Liver (tissue), 9 donors: ENCODE results near the gene FAIM2. TPM values are rescaled to one million over a fixed set of nuclear protein-coding genes. Genes with fewer than 3 reads are reported as not detected.

Source experiments
- DNase-seq: peaks from one replicate; pipeline ENCODE4 v3.0.0-alpha.2; 2017; ENCODE audit warnings: low spot score
- H3K27ac ChIP-seq, 2 donors: one replicate each; pipeline ENCODE4 v1.7.0; 2013; ENCODE audit warnings: inconsistent platforms in 2 of 2, low read length in 2 of 2, control low read depth in 1 of 2, low read depth in 1 of 2, mild to moderate bottlenecking in 1 of 2
- H3K27me3 ChIP-seq, 4 donors: one replicate each; pipeline versions ENCODE4 v1.6.1 to v1.7.0; 2013; ENCODE audit warnings: low read length in 3 of 4, inconsistent platforms in 1 of 4, mild to moderate bottlenecking in 1 of 4, moderate library complexity in 1 of 4; ENCODE audit not compliant: control insufficient read depth in 4 of 4, insufficient read depth in 4 of 4
- H3K36me3 ChIP-seq, 4 donors: one replicate each; pipeline versions ENCODE4 v1.6.1 to v1.7.0; 2013; ENCODE audit warnings: low read length in 3 of 4, mild to moderate bottlenecking in 3 of 4, low read depth in 1 of 4, moderate library complexity in 1 of 4; ENCODE audit not compliant: control insufficient read depth in 4 of 4, insufficient read depth in 3 of 4
- H3K4me1 ChIP-seq, 4 donors: one replicate each; pipeline versions ENCODE4 v1.6.1 to v1.7.0; 2013; ENCODE audit warnings: low read length in 3 of 4, mild to moderate bottlenecking in 3 of 4, moderate library complexity in 1 of 4; ENCODE audit not compliant: control insufficient read depth in 4 of 4, insufficient read depth in 4 of 4
- H3K4me3 ChIP-seq, 3 donors: one replicate each; pipeline versions ENCODE4 v1.6.1 to v1.7.0; 2013; ENCODE audit warnings: low read length in 3 of 3, control low read depth in 1 of 3, low read depth in 1 of 3, mild to moderate bottlenecking in 1 of 3
- H3K9ac ChIP-seq, 2 donors: one replicate each; pipeline ENCODE4 v1.7.0; 2013; ENCODE audit warnings: low read length in 2 of 2, mild to moderate bottlenecking in 2 of 2, moderate library complexity in 2 of 2, control low read depth in 1 of 2, low read depth in 1 of 2
- H3K9me3 ChIP-seq, 4 donors: one replicate each; pipeline versions ENCODE4 v1.6.1 to v1.7.0; 2013; ENCODE audit warnings: low read length in 3 of 4; ENCODE audit not compliant: control insufficient read depth in 4 of 4
- EGR1 ChIP-seq, 2 donors: IDR thresholded peaks; 2 replicates each; pipeline ENCODE4 v1.6.1; 2016 to 2018; ENCODE audit warnings: antibody characterized with exemption in 2 of 2, low read depth in 2 of 2
- FOXA1 ChIP-seq: IDR thresholded peaks from 2 replicates; pipeline ENCODE4 v1.6.1; 2016; ENCODE audit warnings: antibody characterized with exemption
- FOXA2 ChIP-seq: IDR thresholded peaks from 2 replicates; pipeline ENCODE4 v1.6.1; 2016; ENCODE audit warnings: antibody characterized with exemption
- GABPA ChIP-seq, 2 donors: IDR thresholded peaks in 1 of 2; conservative IDR thresholded peaks in 1 of 2; 2 replicates each; pipeline ENCODE4 v1.6.1; 2016; ENCODE audit warnings: antibody characterized with exemption in 2 of 2, mild to moderate bottlenecking in 1 of 2, moderate library complexity in 1 of 2
- HNF4A ChIP-seq, 2 donors: conservative IDR thresholded peaks; 2 replicates each; pipeline ENCODE4 v1.6.1; 2016; ENCODE audit warnings: antibody characterized with exemption in 2 of 2, mild to moderate bottlenecking in 2 of 2
- HNF4G ChIP-seq: IDR thresholded peaks from 2 replicates; pipeline ENCODE4 v1.6.1; 2016; ENCODE audit warnings: antibody characterized with exemption
- NR2F2 ChIP-seq: IDR thresholded peaks from 2 replicates; pipeline ENCODE4 v1.6.1; 2016; ENCODE audit warnings: antibody characterized with exemption
- RAD21 ChIP-seq, 2 donors: IDR thresholded peaks; 2 replicates each; pipeline ENCODE4 v1.6.1; 2016; ENCODE audit warnings: antibody characterized with exemption in 2 of 2, mild to moderate bottlenecking in 2 of 2
- SP1 ChIP-seq: IDR thresholded peaks from 2 replicates; pipeline ENCODE4 v1.6.1; 2018; ENCODE audit warnings: antibody characterized with exemption, mild to moderate bottlenecking
- TAF1 ChIP-seq: conservative IDR thresholded peaks from 2 replicates; pipeline ENCODE4 v1.6.1; 2016; ENCODE audit warnings: antibody characterized with exemption, mild to moderate bottlenecking
- WGBS: extraction: QIAGEN DNeasy Blood & Tissue Kit; methylation state at CpG from one replicate; pipeline ENCODE4 v1.1.7; 2013; 5-methylcytosine and 5-hydroxymethylcytosine counted together
- polyA plus RNA-seq, 2 donors: library from polyadenylated mRNA; stranded (reverse) in 1 of 2; unstranded in 1 of 2; fragments of 200-250 nt in 1 of 2; fragments of >200 nt in 1 of 2; fragmentation: Nextera tagmentation in 1 of 2; extraction: Ambion mirVana in 1 of 2; gene quantifications; one replicate each; pipeline versions ENCODE4 v1.2.1 to v1.2.3, GENCODE V29; 2013 to 2015
- total RNA-seq, 2 donors: library from RNA; depleted of rRNA; stranded (reverse); fragments of >200 nt; gene quantifications; one replicate each; pipeline ENCODE4 v1.2.3, GENCODE V29; 2014
- TF ChIP-seq, protein P1 (sequence below): fragments of 150-350 bp; IDR thresholded peaks from 2 replicates; pipeline ENCODE4 v1.5.1; 2017; ENCODE audit warnings: improper control_type of control experiment, low read depth, low read length; ENCODE audit not compliant: missing input control
- TF ChIP-seq, protein P2 (sequence below): IDR thresholded peaks from 2 replicates; pipeline ENCODE4 v1.6.1; 2016; ENCODE audit warnings: antibody characterized with exemption
- TF ChIP-seq, protein P3 (sequence below): IDR thresholded peaks from 2 replicates; pipeline ENCODE4 v1.6.1; 2016; ENCODE audit warnings: antibody characterized with exemption, mild to moderate bottlenecking
- TF ChIP-seq, protein P4 (sequence below): IDR thresholded peaks from 2 replicates; pipeline ENCODE4 v1.6.1; 2016; ENCODE audit warnings: antibody characterized with exemption
- donor health status: healthy.
- donor health status: healthy.
- donor health status: healthy.
- donor health status: healthy.
- donor health status: healthy.

FAIM2 gene
- total and polyA plus RNA-seq, 4 donors = 0.06 to 0.23 TPM; not detected in 2

DNA sequence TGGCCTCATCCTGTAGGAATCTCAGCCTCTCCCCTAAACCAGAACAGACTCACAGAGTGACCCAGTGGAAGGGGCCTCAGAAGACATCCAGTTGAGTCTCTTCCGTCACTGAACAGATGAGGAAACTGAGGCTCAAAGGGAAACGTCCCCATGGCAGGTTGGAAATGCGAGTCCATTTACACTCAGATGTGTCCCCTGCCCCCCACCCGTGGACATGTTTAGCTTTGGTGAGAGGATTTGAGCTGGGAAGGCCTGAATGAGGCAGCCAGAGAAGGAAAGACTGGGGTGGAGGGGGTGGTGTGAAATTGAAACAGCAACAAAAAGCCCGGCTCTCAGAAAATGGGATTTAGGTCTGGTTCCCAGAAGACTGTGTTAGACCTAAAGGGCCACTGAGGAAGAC lies 1.7 kb downstream of the FAIM2 start:
- H3K27me3 ChIP-seq = no peaks in the 10 kb centered on the region
- H3K36me3 ChIP-seq = no peaks in the 10 kb centered on the region
- H3K9me3 ChIP-seq = no peaks in the 10 kb centered on the region
- no peak for DNase-seq
- WGBS = 87% methylated on average over 5 of the region's 5 CpGs
- H3K9ac ChIP-seq = no peak overlapping the region
- H3K4me1 ChIP-seq = no peaks in the 10 kb centered on the region
- no peak overlapping the region for H3K4me3 ChIP-seq
- TF ChIP-seq, protein P1, sequence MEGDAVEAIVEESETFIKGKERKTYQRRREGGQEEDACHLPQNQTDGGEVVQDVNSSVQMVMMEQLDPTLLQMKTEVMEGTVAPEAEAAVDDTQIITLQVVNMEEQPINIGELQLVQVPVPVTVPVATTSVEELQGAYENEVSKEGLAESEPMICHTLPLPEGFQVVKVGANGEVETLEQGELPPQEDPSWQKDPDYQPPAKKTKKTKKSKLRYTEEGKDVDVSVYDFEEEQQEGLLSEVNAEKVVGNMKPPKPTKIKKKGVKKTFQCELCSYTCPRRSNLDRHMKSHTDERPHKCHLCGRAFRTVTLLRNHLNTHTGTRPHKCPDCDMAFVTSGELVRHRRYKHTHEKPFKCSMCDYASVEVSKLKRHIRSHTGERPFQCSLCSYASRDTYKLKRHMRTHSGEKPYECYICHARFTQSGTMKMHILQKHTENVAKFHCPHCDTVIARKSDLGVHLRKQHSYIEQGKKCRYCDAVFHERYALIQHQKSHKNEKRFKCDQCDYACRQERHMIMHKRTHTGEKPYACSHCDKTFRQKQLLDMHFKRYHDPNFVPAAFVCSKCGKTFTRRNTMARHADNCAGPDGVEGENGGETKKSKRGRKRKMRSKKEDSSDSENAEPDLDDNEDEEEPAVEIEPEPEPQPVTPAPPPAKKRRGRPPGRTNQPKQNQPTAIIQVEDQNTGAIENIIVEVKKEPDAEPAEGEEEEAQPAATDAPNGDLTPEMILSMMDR = no peak
- TF ChIP-seq, protein P2, sequence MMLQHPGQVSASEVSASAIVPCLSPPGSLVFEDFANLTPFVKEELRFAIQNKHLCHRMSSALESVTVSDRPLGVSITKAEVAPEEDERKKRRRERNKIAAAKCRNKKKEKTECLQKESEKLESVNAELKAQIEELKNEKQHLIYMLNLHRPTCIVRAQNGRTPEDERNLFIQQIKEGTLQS = no peak
- no peak overlapping the region for H3K27ac ChIP-seq

DNA sequence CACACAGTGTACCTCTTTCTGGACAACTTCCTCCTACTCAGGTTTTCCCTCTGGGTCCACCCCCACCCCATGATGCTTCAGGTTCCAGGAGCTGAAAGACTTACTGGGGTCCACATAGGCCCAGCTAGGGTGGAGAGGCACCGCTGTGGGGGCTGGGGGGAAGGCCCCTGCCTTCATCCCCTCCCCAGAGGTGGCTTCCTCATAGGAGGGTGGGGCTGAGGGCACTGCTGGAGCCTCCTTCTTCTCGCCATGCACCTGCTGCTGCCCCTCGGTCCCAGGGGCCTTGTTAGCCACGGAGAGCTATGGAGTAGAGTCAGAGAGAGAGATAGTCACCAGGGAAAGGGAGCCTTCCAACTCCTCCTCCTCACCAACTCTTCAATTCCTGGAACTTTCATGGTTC lies 2.7 kb downstream of the FAIM2 start:
- DNase-seq = no peak
- Histone ChIP-seq H3K9me3 (no peaks in the 10 kb centered on the region), H3K4me3 (no peak overlapping the region), H3K27ac (no peak overlapping the region), H3K36me3 (no peaks in the 10 kb centered on the region), H3K27me3 (no peaks in the 10 kb centered on the region), H3K9ac (no peak overlapping the region), H3K4me1 (no peaks in the 10 kb centered on the region)
- no peak for TF ChIP-seq TAF1
- no peak for TF ChIP-seq HNF4G
- no peak for TF ChIP-seq NR2F2
- no peak for TF ChIP-seq FOXA1
- TF ChIP-seq, protein P3, sequence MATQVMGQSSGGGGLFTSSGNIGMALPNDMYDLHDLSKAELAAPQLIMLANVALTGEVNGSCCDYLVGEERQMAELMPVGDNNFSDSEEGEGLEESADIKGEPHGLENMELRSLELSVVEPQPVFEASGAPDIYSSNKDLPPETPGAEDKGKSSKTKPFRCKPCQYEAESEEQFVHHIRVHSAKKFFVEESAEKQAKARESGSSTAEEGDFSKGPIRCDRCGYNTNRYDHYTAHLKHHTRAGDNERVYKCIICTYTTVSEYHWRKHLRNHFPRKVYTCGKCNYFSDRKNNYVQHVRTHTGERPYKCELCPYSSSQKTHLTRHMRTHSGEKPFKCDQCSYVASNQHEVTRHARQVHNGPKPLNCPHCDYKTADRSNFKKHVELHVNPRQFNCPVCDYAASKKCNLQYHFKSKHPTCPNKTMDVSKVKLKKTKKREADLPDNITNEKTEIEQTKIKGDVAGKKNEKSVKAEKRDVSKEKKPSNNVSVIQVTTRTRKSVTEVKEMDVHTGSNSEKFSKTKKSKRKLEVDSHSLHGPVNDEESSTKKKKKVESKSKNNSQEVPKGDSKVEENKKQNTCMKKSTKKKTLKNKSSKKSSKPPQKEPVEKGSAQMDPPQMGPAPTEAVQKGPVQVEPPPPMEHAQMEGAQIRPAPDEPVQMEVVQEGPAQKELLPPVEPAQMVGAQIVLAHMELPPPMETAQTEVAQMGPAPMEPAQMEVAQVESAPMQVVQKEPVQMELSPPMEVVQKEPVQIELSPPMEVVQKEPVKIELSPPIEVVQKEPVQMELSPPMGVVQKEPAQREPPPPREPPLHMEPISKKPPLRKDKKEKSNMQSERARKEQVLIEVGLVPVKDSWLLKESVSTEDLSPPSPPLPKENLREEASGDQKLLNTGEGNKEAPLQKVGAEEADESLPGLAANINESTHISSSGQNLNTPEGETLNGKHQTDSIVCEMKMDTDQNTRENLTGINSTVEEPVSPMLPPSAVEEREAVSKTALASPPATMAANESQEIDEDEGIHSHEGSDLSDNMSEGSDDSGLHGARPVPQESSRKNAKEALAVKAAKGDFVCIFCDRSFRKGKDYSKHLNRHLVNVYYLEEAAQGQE = no peak
- TF ChIP-seq, protein P1 = no peak
- no peak for TF ChIP-seq HNF4A (conservative IDR thresholded peaks at IDR 0.05)
- TF ChIP-seq EGR1 (IDR thresholded peaks at IDR 0.05; ENCODE audit: low read depth in 2 of 2) = no peak
- TF ChIP-seq, protein P2 = no peak
- no peak for TF ChIP-seq SP1
- TF ChIP-seq RAD21 (IDR thresholded peaks at IDR 0.05) = no peak
- TF ChIP-seq GABPA (IDR thresholded peaks at IDR 0.05 in 1 of 2, conservative IDR thresholded peaks at IDR 0.05 in 1 of 2) = no peak
- no peak for TF ChIP-seq FOXA2
- TF ChIP-seq, protein P4, sequence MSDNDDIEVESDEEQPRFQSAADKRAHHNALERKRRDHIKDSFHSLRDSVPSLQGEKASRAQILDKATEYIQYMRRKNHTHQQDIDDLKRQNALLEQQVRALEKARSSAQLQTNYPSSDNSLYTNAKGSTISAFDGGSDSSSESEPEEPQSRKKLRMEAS = no peak
- 74% methylated on average over 4 of the region's 4 CpGs for WGBS
